GM19238 (cell line): Measurements from ENCODE around the gene RAE1.
"Not testable (repeated sequence)": the region's sequence is repeated elsewhere in the genome, so short reads cannot be mapped to it uniquely, and the experiment has no call there.

Experiments
- DNase-seq: peaks from one replicate; pipeline ENCODE4 v3.0.0; 2011; ENCODE audit warnings: low spot score; ENCODE audit not compliant: insufficient read length

The RAE1 gene

DNA sequence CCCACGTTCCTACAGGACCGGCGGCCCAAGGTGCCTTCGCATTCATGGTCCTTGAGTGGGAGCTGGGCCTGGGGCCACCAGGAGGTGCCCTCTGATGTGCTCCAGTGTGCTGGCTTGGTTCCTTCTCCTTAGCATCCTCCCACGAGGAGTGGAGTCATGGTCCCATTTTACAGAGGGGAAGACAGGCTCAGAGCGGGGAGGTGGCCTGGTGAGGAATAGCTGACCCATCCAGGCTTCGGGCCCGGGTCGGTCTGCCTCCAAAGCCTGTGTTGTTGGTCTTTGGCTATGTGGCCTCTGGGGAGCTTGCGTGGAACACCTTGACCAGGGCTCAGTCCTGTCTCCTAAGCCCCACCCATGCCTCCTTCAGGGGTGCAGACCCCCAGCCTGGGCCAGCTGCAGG is 62.9 kb downstream of the RAE1 start:
- DNase-seq, result no peak

DNA sequence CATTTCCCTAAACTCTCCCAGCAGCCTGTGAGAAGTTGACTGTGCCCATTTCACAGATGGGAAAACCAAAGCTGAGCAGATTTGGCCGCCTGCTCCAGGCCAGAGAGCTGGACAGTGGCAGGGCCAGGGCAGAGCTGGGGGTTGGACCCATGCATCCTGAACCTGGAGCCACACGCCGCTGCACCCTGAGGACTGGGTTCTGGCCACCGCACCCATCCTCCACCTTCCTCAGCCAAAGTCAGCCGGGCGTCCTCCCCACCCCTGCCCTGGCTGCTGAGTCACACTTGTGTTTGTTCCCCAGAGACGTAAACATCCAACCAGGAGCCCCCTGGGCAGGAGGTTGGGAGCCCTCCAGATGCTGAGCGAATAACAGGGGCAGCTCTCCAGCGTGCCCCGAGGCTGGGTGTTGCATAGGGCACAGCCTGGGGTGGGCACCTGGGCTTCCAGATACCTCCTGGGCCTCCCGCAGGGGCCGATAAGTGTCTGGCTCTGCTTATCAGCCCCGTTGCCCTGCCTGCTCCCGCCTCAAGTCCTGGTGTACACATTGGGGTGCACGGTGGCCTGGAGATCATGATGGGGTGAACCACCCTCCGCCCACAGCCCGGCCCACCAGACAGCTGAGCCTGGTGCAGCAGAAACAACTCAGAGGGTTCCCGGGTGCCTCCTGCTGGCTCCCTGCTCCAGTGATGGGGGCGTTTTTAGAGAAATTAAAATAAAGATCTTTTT is 64.0 kb downstream of the RAE1 start:
- no peak for DNase-seq

DNA sequence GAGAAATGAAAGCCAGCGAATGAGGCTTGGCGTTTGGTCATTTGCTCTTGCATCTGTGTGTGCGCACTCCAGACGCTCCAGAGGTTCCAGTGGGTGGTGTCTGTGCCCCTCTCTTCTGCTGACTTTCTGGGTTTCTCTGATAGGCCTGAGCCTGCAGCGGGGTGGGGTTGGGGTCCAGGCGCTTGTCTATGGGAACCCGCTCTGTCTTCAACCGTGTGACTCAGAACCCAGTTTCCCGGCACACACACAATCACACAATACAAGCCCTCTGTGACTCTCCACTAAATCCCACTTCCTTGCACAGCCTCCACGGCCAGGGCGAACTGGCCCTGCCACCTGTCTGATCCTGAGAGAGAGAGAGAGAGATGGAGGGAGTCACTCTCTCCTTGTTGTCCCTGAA is 64.7 kb downstream of the RAE1 start:
- DNase-seq, result no peak

DNA sequence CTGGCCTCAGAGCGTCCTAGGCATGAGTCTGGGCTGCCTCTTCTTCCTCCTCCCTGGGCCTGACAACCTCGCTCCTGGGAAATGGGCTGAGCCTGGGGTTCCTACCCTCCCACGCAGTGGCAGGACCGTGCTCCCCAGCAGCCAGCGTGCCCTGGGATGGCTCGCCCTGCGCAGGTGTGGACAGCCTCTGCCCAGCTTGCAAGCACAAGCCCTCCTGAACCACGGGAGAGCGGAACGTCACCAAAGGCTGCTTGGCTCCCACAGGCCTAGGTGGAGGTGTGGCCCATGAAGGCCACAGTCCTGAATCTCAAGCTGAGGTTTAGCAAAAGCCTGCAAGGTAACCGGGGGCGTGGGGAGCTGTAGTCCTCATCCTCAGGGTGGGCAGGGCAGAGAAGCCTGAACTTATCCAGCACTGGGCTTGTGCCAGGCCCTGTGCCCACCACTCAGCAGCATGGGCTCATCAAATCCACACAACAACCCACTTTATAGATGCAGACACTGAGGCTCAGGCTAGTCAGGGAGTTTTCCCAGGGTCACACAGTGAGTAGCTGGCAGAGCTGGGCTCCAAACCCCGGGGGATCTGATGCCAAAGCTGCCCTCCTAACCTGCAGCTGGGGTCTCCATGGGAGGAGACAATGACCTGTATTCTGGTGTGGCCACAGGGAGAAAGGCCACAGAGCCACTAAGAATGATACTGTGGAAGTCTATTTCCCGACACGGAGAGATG is 65.4 kb downstream of the RAE1 start:
- no peak for DNase-seq

DNA sequence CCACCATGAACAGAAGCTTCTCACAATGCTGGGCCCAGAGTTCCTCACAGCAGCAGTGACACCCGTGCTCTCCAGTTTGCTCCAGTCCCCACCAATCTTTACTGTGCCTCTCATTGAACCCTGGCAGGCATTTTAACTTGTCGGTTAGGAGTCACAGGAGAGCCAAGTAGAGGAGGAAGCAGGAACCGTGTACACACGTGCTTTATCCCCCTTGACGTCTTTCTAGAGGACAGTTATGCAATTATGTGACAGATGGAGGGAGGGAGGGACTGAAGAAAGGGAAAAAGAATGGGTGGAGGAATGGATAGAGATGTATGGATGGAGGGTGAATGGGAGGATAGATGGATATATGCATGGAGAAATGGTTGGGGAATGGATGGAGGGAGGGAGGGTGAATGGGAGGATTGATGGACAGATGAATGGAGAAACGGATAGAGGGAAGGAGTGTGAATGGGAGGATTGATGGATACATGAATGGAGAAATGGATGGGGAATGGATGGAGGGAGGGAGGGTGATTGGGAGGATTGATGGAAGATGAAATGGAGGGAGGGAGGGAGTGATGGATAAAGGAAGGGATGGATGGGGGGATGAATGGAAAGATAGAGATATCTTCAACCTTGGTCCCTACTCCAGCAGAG is 66.1 kb downstream of the RAE1 start:
- DNase-seq, result no peak

DNA sequence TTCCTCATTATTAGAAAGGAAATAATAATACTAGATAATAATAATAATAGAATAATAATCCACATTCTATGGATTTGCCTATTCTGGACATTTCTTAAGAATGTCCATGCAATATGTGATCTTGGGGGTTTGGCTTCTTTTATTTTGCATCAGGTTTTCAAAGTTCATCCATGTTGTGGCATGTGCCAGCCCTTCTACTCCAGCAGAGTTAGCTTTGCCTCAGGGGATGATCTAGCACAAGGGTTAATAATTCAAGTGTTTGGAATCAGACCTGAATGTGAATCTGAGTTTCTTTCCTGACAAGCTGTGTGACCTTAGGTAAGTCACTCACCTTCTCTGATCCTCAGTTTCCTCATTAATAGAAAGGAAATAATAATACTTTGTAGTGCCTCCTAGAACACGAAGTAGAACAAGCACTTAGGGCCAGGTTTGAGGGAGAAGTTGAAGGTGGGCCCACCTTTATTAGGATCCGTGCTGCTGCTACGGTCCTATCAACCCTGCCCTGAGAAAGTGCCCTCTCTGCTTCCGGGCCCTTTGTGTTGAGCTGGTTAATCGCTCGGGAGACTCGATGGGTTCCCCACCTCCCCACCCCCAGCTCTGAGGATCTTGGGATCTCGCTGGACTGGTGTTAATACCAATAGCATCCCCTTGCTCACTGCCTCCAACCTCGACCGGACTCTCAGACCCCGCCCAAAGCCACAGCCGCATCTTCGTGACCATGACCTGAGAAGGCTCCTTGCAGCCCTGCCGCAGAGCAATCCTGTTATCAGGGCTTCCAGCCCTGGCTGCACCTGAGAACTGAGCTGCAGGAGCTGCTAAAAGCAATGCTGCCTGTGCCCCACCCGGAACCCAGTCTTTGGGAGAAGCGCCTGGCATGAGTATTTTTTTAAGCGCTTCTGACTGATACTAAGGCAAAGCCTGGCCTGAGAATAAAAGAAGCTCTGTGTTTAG is 67.0 kb downstream of the RAE1 start:
- DNase-seq, result no peak

DNA sequence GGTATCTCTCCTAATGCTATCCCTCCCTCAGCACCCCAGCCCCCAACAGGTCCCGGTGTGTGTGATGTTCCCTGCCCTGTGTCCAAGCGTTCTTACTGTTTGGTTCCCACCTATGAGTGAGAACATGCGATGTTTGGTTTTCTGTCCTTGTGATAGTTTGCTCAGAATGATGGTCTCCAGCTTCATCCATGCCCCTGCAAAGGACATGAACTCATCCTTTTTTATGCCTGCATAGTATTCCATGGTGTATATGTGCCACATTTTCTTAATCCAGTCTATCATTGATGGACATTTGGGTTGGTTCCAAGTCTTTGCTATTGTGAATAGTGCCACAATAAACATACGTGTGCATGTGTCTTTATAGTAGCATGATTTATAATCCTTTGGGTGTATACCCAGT is 68.4 kb downstream of the RAE1 start:
- not testable (repeated sequence) for DNase-seq

DNA sequence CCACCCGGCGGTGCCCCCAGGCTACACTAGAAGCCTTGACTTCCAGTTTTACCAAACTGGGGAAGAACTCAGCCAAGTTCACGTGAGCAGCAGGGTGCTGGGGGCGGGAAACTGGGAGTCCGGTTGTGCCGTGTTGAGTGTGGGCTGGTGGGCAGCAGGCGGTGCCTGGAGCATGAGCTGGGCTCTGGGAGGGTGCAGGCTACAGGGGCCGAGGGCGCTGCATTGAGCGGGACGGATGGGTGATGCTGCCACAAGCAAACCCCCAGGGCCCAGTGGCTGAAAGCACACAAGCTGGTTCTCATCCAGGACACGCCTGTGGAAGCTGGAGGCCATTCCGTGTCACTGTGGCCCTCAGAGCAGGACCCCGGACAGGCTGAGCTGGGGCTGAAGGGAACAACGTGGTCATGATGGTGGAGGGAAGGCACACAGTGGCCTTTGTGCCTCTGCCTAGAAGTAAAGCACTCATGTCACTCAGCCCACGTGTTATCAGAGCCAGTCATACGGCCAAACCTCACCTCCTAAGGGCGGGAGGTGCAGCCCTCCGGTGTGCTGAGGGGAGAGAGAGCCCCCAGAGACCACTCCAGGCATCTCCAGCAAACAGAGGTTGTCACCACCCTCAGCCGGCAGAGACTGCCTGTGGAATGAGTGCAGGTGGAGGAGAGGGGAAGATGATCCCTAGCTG is 69.7 kb downstream of the RAE1 start:
- no peak for DNase-seq

DNA sequence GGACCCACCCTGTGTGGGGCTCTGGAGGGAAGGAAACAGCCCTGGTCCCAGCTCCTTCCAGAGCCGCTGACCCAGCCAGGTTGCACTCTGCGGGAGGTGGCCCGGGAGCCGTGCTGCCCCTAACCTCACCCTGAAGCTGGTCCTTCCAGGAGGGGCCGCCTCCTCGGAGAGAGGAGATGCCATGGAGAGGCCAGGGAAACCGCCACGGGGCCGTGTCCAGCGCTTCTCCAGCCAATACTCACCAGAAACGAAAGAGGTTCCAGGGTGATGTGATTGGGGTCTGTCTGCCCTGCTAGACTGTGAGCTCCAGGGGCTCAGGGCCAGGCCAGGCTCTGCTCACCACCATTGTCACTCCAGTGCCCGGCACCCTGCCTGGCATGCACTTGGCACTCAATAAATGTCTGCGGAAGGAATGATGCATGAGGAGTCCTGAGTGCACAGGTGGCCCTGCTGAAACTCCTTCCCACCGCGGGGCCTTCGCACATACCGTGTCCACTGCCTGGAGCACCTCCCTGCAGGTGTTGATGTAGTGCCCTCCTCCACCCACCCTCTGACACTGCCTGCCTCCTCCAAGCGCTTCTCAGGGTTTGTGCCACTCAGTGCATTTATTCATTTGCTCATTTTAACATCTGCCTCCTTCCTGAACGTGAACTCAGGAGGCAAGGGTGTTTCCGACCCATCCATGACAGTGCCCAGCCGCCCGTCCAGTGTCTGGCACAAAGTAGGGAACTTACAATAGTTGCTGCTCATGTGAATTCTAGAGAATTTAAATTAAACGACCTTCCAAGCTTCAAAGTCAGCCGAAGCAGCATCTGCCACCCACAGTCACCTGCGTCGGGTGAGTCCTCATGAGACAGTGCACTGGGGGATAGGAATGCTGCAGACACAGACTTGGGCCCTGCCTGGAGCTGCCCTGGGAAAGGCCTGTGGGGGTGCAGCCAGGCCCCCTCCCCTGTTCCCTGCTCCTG is 70.5 kb downstream of the RAE1 start:
- no peak for DNase-seq

DNA sequence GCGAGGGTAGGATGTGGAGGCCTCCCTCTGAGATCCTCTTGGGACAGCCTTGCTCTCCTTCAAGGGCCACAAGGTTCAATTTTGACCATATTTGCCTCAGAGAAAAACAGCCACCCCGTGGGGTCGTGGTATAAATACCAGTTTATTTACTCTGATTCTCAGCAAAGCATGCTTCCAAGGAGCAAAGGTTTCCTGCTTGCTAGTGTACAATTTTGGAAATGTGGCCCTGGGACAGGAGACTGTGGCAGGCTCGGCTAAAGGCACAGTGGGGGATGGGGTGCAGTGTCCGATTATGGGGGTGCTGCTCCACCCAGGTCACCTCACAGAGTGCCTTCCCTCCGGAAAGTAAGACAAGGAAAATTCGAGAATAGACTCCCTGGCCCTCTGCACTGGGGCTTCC is 71.2 kb downstream of the RAE1 start:
- no peak for DNase-seq

DNA sequence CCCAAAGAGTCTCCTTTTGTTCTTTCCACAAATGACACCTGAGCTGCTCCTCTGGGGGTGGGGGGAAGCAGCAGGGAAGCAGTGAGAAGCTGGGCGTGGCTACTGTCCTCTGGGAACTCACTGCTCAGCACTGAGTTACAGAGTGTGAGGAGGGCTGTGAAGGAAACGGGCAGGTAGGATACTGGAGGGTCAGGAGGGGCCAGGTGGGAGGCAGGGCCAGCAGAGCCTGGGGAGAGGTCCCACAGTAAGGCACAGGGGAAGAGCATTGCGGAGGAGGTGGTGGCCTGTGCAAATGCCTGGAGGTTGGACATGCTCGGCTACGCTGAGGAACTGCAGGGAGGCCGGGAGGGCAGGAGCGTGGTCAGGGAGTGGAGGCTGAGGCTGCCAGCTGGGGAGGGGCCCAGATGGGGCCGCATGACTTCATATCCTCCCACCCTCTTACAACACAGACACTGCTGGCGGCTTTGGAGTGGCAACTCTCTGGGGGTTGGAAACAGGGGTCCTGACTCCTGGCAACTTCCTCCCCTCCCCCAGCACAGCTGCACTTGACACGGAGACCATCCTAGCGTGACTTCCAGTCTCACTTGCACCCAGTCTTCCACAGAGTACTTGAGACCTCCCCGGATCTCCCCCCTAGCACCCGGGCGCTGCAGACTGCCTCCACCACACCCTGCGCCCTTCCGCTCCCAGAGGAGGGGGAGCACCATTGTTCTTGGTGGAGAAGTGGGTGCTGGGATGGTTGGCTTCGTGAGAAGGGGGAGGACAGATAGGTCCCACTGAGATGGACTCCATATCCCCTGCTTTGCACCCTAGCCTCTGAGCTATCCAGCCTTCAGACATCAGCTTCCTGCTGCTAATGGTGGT is 74.3 kb downstream of the RAE1 start:
- no peak for DNase-seq

DNA sequence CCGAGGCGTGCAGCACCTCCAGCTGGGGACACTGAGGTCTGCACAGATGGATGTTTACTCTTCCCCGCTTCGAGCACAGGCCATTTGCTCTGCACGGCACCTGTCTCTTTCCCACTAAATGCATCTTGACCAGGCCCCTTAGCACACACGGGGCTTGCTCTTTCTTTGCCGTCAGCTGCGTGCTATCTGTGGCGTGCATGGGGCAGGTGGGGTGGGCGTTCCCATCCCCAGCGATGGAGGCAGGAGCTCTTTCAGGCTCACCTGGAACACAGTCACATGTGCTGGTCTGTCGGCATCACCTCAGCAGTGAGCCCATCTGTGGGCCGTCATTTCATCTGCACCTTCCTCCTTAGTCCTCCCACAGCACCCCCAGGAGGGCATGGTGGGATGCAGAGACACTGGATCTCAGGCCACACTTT is 75.2 kb downstream of the RAE1 start:
- no peak for DNase-seq

DNA sequence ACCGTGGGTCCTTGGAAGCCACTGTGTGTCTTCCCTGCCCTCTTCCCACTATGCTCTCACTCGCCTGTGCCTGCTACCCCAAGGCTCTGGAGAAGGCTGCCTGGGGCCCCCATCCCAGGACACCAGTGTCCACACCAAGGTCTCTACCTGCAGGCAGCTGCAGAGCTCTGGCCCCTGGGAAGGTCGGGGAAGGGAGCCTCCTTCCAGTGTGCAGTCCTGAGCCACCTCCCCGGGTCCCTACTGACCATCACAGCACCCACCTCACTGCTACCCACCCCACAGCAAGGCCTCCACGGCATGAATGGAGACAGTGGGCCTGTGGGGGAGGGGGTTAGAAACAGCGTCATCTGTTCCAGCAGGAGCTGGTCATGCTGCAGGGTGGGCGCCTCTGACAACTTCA is 75.8 kb downstream of the RAE1 start:
- DNase-seq, result no peak

DNA sequence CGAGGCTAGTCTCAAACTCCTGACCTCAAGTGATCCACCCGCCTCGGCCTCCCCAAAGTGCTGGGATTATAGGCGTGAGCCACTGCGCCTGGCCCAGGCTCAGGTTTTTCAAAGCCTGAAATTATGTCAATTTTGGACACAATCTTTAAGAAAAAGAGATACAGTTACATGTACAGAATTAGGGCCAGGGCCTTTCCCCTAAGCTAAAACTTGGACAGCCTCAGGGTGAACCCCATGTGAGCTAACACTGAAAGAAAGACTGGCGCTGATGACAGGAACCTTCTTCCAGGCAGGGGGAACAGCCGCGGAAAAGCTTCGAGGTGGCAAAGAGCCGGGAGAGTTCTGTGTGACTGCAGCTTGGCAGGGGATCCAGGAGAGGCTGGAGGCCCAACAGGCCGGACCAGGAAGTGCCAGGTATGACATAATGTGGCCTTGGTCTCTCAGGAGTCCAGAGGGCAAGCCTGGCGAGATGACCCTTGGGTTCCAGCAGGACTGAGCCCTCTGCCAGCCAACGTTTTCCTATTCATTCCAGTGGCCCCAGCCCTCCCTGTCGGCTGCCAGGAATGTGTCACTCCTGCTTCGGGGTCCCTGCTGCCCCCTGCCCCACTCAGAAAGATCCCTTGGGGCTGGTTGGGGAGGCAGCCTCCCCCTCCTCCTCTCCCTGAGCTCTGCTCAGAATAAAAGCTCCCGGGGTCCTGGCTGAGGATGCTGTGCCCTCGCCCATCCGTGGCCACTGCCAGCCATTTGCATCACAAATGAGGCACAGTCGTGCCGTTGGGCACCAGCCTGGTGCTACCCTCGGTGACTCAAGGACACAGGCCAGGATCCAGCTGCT is 77.5 kb downstream of the RAE1 start:
- DNase-seq, result no peak
